GM12874 (cell line): ENCODE results near the gene GRK2.

ENCODE experiments used
- CTCF ChIP-seq: IDR thresholded peaks from 2 replicates; pipeline ENCODE4 v1.5.1; 2011; ENCODE audit warnings: low read depth, mild to moderate bottlenecking, control low read depth, low read length, moderate library complexity; ENCODE audit not compliant: insufficient read depth

The GRK2 gene

DNA sequence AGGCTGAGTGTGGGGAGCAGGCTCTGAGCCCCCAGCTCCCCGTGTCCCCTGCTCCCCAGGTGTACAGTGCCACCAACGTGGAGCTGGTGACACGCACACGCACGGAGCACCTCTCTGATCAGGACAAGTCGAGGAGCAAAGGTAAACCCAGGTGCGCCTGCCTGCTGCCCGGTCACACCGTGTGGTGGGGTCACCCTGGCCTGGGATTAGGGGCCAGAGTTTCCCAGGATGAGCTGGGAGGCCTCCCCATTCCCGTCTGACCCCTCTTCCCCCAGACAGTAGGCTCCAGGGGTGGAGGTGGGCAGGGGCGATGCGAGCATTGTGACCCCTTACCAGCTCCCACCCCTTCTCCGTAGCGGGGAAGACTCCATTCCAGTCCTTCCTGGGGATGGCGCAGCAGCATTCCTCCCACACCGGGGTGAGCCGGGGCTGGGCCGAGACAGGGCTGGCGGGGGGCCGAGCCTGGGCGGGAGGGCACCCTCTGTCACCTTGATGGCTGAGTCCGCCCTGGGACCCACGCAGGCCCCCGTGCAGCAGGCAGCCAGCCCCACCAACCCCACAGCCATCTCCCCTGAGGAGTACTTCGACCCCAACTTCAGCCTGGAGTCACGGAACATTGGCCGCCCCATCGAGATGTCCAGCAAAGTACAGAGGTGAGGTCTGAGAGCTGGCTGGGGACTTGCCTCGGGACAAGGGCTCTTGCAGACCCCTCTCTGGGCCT lies 33.4 kb downstream of the GRK2 start:
- TF ChIP-seq CTCF = no peak

- TF ChIP-seq CTCF = no peak
These were observed 34.0 kb downstream of the GRK2 start for GRCh38 chr11:67300256-67300755.

DNA sequence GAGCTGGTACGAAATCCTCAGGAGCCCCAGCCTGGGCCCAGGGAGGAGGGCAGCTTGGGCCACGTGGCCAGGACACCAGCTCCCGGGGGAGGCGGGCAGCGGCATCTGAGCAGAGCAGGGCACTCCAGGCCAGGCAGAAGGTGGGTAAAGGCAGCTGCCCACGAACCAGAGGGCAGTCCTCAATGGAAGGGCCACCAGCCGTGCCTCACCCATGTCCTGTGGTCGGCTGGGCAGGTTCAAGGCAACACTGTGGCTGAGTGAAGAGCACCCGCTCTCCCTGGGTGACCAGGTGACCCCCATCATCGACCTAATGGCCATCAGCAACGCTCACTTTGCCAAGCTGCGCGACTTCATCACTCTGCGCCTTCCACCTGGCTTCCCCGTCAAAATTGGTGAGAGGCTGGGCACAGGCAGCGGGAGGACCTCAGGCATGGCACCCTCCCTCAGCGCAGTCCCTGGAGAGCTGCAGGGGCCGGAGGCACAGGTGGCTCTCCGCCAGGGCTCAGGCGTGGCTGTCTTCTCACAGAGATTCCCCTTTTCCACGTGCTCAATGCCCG lies 34.6 kb downstream of the GRK2 start:
- TF ChIP-seq CTCF = no peak

DNA sequence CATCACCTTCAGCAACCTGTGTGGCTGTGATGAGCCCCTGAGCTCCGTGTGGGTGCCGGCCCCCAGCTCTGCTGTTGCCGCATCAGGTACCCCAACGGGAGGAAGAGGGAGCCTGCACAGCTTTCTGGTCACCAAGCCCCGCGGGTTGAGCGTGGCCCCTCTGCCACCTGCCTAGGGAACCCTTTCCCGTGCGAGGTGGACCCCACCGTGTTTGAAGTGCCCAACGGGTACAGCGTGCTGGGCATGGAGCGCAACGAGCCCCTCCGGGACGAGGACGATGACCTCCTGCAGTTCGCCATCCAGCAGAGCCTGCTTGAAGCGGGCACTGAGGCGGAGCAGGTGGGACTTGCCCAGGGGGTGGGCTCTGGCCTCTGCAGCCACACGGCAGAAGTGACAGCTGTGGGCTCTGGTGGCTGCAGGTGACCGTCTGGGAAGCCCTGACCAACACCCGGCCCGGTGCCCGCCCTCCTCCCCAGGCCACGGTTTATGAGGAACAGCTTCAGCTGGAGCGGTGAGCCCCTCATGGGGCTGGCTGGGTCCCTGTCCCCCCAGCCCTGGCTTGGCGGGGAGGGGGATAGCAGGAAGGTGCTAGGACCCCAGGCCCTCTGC lies 35.1 kb downstream of the GRK2 start:
- TF ChIP-seq CTCF = no peak

GRCh38 chr11:67301951-67302516 lies 35.8 kb downstream of the GRK2 start:
- no peak for TF ChIP-seq CTCF

DNA sequence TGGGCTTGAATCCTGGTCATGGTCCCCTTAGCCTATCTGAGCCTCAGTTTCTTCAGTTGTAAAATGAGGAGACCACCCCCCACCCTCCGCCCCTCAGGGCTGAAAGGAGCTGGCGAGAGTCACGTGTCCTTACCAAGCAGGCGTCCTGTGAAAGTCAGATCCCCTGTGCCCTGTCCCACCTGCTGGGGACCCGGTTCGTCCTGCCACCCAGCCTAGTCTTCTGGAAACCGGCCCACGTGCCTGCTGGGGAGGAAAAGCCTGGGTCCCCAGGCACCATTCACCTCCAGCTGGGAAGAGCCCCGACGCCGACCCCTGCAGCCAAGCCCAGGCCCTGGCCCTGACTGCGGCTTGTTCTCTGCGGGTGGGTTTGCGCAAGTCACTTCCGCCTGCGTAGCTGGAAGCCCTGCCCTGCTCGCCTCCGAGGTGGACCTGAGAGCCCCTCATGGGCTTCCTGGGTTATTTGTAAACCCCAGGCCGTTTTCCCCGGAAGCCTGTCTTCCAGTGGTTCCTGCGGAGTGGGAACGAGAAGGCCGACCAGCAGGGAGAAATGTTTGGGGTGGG lies 36.4 kb downstream of the GRK2 start:
- no peak for TF ChIP-seq CTCF
